ENCODE data around the gene HEG1.

The HEG1 gene

GRCh38 chr3:124967964-124968363, 87.8 kb downstream of the HEG1 start:
- no peak for TF ChIP-seq CTCF (IDR thresholded peaks at IDR 0.05; ENCODE audit: low read depth, low read length)
- in situ Hi-C loops (cut with HindIII; ENCODE audit: low sequenced_read_pairs), result no loop called here
- no peak for DNase-seq (ENCODE audit: low read depth, low spot score)
- H3K4me3 ChIP-seq (ENCODE audit: low read depth, low read length), result no peak overlapping the region

GRCh38 chr3:124966521-124967445, 89.0 kb downstream of the HEG1 start:
- no peak for TF ChIP-seq CTCF (IDR thresholded peaks at IDR 0.05; ENCODE audit: low read depth, low read length)
- in situ Hi-C loops (cut with HindIII; ENCODE audit: low sequenced_read_pairs), result no loop called here
- DNase-seq (ENCODE audit: low read depth, low spot score), result no peak
- H3K4me3 ChIP-seq (ENCODE audit: low read depth, low read length), result no peak overlapping the region

GRCh38 chr3:124965413-124965812, 90.4 kb downstream of the HEG1 start:
- in situ Hi-C loops (cut with HindIII; ENCODE audit: low sequenced_read_pairs), result no loop called here
- TF ChIP-seq CTCF (IDR thresholded peaks at IDR 0.05; ENCODE audit: low read depth, low read length), result no peak
- H3K4me3 ChIP-seq (ENCODE audit: low read depth, low read length), result no peak overlapping the region
- no peak for DNase-seq (ENCODE audit: low read depth, low spot score)

- in situ Hi-C loops (cut with HindIII; ENCODE audit: low sequenced_read_pairs), result no loop called here
- DNase-seq (ENCODE audit: low read depth, low spot score), result peak; percentile 79
- no peak for TF ChIP-seq CTCF (IDR thresholded peaks at IDR 0.05; ENCODE audit: low read depth, low read length)
- H3K4me3 ChIP-seq (ENCODE audit: low read depth, low read length), result no peak overlapping the region
These were observed 91.4 kb downstream of the HEG1 start for GRCh38 chr3:124964387-124964786.

- H3K4me3 ChIP-seq (ENCODE audit: low read depth, low read length), result no peak overlapping the region
- TF ChIP-seq CTCF (IDR thresholded peaks at IDR 0.05; ENCODE audit: low read depth, low read length), result no peak
- DNase-seq (ENCODE audit: low read depth, low spot score), result no peak
- in situ Hi-C loops (cut with HindIII; ENCODE audit: low sequenced_read_pairs), result no loop called here
These were observed 92.0 kb downstream of the HEG1 start for GRCh38 chr3:124963755-124964154.

- in situ Hi-C loops (cut with HindIII; ENCODE audit: low sequenced_read_pairs), result no loop called here
- TF ChIP-seq CTCF (IDR thresholded peaks at IDR 0.05; ENCODE audit: low read depth, low read length), result no peak
- DNase-seq (ENCODE audit: low read depth, low spot score), result no peak
- no peak overlapping the region for H3K4me3 ChIP-seq (ENCODE audit: low read depth, low read length)
These were observed 93.3 kb downstream of the HEG1 start for GRCh38 chr3:124962403-124962940.

Data from astrocyte of the spinal cord (primary cell).